Upper lobe of left lung (tissue), 6 donors: ENCODE results near the gene KCNAB3. TPM values are rescaled to one million over a fixed set of nuclear protein-coding genes. Genes with fewer than 3 reads are reported as not detected.
A peak's percentile ranks its signal among the peaks of the same experiment; 100 is the strongest.
"Not testable (repeated sequence)": the region's sequence is repeated elsewhere in the genome, so short reads cannot be mapped to it uniquely, and the experiment has no call there.

Experiments
- ATAC-seq, 2 donors: fragments of 200-7000 bp; cut with Tn5 transposase; one replicate each; pipeline ENCODE4 v1.9.1; 2022; ENCODE audit warnings: mild to moderate bottlenecking in 2 of 2, moderate library complexity in 2 of 2; ENCODE audit not compliant: low FRiP score in 2 of 2
- DNase-seq, 2 donors: peaks; one replicate each; pipeline ENCODE4 v3.0.0-alpha.2; 2019 to 2020
- H3K27ac ChIP-seq, 4 donors: fragments of 200-600 bp; sonication (generic); one replicate each; pipeline ENCODE4 v1.5.1; 2016 to 2019
- H3K27me3 ChIP-seq, 4 donors: fragments of 200-600 bp; sonication (generic); one replicate each; pipeline ENCODE4 v1.5.1; 2017 to 2019
- H3K36me3 ChIP-seq, 4 donors: fragments of 200-600 bp; sonication (generic); one replicate each; pipeline ENCODE4 v1.5.1; 2016 to 2019
- H3K4me1 ChIP-seq, 4 donors: fragments of 200-600 bp; sonication (generic); one replicate each; pipeline ENCODE4 v1.5.1; 2018 to 2019
- H3K4me3 ChIP-seq, 4 donors: fragments of 200-600 bp; sonication (generic); one replicate each; pipeline ENCODE4 v1.5.1; 2017 to 2019; ENCODE audit warnings: mild to moderate bottlenecking in 2 of 4, moderate library complexity in 1 of 4
- H3K9me3 ChIP-seq, 4 donors: fragments of 200-600 bp; sonication (generic); one replicate each; pipeline ENCODE4 v1.5.1; 2018 to 2019
- EP300 ChIP-seq, 4 donors: sonication (generic); formaldehyde crosslinking; IDR thresholded peaks; one replicate each; pipeline ENCODE4 v1.5.1; 2017; ENCODE audit warnings: antibody characterized with exemption in 4 of 4, control low read depth in 2 of 4
- POLR2A ChIP-seq, 4 donors: fragments of 450-650 bp; IDR thresholded peaks; one replicate each; pipeline ENCODE4 v1.5.1; 2016 to 2017; ENCODE audit warnings: antibody characterized with exemption in 4 of 4, mild to moderate bottlenecking in 2 of 4
- POLR2AphosphoS5 ChIP-seq, 2 donors: sonication (generic); formaldehyde crosslinking; IDR thresholded peaks; one replicate each; pipeline ENCODE4 v1.5.1; 2017; ENCODE audit warnings: antibody characterized with exemption in 2 of 2
- WGBS, 2 donors: methylation state at CpG; one replicate each; pipeline ENCODE4 v1.1.5; 2017 to 2018; 5-methylcytosine and 5-hydroxymethylcytosine counted together
- total RNA-seq, 6 donors: library from RNA; depleted of rRNA in 4 of 6; stranded (reverse); fragments of >200 nt in 4 of 6; gene quantifications; one replicate each; pipeline versions ENCODE4 v1.1.0 to v1.2.1, GENCODE V29; 2016 to 2021
- TF ChIP-seq, protein P1 (sequence below), 6 experiments: fragments of 450-650 bp in 4 of 6; fragments of 200-600 bp in 2 of 6; sonication (generic) in 2 of 6; IDR thresholded peaks; one replicate each; pipeline ENCODE4 v1.5.1; 2016 to 2019; ENCODE audit warnings: antibody characterized with exemption in 6 of 6
- donor health status: DM: no; HTN: no; CAD: no; lungs with moderate emphysema.
- donor health status: DM: no; HTN: yes; CAD: no; lungs with severe emphysema.

KCNAB3 gene
- total RNA-seq, 6 donors from 2014 or later, result 4.2 to 10.0 (median 5.7) TPM

DNA sequence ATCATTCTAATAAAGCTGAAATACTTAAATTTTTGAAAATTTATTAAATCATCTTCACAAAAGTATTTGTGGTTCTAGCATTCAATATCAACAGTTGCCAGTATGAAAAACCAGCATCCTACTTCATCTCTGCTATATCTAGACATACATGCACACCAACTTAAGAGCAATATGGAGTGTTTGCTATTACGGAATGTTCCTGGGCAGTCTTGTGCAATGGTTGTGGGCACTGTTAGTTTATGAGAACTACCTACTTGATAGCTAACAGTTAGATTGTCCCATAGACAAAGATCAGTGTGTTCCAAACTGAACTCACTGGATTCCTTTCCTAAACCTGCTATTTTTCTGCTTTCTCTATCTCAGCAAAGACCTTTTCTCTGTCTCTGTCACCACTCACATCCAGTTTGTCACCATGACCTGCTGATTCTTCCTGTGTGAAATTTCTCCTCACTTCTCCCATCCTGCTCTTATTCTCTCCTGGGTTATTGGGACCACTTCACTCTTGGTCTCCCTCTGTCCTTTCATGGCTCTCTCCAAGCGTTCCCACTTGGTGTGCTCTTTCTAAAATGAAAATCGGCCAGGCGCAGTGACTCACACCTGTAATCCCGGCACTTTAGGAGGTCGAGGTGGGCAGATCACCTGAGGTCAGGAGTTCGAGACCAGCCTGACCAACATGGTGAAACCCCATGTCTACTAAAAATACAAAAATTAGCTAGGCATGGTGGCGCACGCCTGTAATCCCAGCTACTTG lies 30.0 kb upstream of the KCNAB3 start:
- 60 to 81% methylated on average over 9 of the region's 9 CpGs for WGBS, 2 donors
- Histone ChIP-seq H3K27me3 (no peaks in the 10 kb centered on the region), H3K4me1 (peaks cover 0 to 18% (median 9%) of the 10 kb centered on the region in 4 donors), H3K4me3 (no peak overlapping the region), H3K9me3 (no peaks in the 10 kb centered on the region), H3K27ac (peak overlapping the region; percentile 55 to 88 (median 70)), H3K36me3 (no peaks in the 10 kb centered on the region)
- peak in 1 of 4 donors; percentile 48 for TF ChIP-seq POLR2A (IDR thresholded peaks at IDR 0.05)
- peak; percentile 43 to 67 for TF ChIP-seq POLR2AphosphoS5 (IDR thresholded peaks at IDR 0.05)
- TF ChIP-seq, protein P1, sequence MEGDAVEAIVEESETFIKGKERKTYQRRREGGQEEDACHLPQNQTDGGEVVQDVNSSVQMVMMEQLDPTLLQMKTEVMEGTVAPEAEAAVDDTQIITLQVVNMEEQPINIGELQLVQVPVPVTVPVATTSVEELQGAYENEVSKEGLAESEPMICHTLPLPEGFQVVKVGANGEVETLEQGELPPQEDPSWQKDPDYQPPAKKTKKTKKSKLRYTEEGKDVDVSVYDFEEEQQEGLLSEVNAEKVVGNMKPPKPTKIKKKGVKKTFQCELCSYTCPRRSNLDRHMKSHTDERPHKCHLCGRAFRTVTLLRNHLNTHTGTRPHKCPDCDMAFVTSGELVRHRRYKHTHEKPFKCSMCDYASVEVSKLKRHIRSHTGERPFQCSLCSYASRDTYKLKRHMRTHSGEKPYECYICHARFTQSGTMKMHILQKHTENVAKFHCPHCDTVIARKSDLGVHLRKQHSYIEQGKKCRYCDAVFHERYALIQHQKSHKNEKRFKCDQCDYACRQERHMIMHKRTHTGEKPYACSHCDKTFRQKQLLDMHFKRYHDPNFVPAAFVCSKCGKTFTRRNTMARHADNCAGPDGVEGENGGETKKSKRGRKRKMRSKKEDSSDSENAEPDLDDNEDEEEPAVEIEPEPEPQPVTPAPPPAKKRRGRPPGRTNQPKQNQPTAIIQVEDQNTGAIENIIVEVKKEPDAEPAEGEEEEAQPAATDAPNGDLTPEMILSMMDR (IDR thresholded peaks at IDR 0.05), result no peak
- peak in 3 of 4 donors; percentile 87 to 98 (median 93) for TF ChIP-seq EP300 (IDR thresholded peaks at IDR 0.05)
- ATAC-seq, result peak; percentile 45 to 84
- peak in 1 of 2 donors; percentile 74 for DNase-seq

DNA sequence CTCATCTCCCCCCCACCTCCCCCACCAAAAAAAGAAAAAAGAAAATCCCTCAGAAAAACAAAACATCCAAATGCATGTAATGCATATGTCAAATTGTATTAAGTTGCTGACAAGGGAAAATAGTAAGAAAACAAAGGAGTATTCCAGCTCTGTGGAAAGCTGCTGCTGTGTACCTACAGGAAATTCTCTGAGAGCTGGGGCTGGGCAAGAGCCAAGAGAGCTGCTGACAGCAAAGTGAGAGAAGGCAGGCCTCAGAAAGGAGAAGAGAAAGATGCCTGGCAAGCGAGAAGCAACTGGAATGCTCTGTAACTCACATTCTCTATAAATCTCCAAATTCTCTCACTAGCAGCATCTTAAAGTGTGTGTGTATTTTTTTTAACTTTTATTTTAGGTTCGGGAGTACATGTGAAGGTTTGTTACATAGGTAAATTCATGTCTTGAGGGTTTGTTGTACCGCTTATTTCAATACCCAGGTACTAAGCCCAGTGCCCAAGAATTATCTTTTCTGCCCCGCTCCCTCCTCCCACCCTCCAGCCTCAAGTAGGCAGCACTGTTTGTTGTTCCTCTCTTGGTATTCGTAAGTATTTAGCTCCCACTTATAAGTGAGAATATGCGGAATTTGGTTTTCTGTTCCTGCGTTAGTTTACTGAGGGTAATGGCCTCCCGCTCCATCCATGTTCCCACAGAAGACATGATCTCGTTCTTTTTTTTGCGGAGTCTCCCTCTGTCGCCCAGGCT lies 26.7 kb upstream of the KCNAB3 start:
- peak; percentile 65 to 78 for ATAC-seq

DNA sequence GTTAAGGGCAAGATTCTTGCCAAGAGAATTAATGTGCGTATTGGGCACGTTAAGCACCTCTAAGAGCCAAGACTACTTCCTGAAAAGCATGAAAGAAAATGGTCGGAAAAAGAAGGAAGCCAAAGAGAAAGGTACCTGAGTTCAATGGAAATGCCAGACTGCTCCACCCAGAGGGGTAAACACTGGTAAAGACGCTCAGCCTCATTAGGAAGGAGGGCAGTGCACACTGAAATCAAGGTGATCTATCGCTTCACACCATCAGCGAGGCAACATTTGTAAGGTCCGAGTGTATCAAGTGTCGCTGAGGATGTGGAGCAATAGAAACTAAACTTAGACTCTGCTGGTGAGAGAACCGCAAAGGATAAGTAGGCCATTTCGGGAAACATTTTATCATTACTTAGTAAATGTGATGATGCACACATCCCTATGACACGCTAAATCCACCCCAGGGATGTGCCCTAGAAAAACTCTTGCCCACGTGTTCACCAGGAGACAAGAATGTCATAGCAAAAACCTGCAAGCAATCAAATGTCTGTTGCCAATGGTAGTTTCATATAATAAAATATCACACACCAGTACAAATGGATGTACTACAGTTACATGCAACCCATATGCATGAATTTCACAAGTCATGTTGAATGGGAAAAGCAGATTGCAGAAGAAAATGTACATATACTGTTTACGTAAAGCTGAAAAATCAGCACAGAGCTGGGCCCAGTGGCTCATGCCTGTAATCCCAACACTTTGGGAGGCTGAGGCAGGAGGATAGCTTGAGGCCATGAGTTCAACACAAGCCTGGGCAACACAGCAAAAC lies 26.0 kb upstream of the KCNAB3 start:
- peak overlapping the region; percentile 0 to 70 (median 64) for H3K27ac ChIP-seq
- no peaks in the 10 kb centered on the region for H3K9me3 ChIP-seq
- no peak overlapping the region for H3K4me3 ChIP-seq
- H3K36me3 ChIP-seq, result no peaks in the 10 kb centered on the region
- H3K27me3 ChIP-seq, result no peaks in the 10 kb centered on the region
- H3K4me1 ChIP-seq, result peaks cover 0 to 22% (median 8%) of the 10 kb centered on the region in 4 donors
- 66 to 67% methylated on average over 13 of the region's 13 CpGs for WGBS, 2 donors
- ATAC-seq (peak; percentile 42 to 64), DNase-seq (no peak)
- TF ChIP-seq EP300 (IDR thresholded peaks at IDR 0.05) (no peak), POLR2A (IDR thresholded peaks at IDR 0.05) (peak in 1 of 4 donors; percentile 43)

More for the DNA sequence above, 26.7 kb upstream of the KCNAB3 start:
- TF ChIP-seq POLR2A (IDR thresholded peaks at IDR 0.05) (peak in 1 of 4 donors; percentile 31), EP300 (IDR thresholded peaks at IDR 0.05) (peak in 3 of 4 donors; percentile 67 to 92 (median 69)), POLR2AphosphoS5 (IDR thresholded peaks at IDR 0.05) (peak; percentile 29 to 45)
- TF ChIP-seq, protein P1 (IDR thresholded peaks at IDR 0.05), result no peak
- no peaks in the 10 kb centered on the region for H3K9me3 ChIP-seq
- peak overlapping the region; percentile 0 to 70 (median 64) for H3K27ac ChIP-seq
- H3K36me3 ChIP-seq, result no peaks in the 10 kb centered on the region
- H3K4me1 ChIP-seq, result peaks cover 0 to 23% (median 9%) of the 10 kb centered on the region in 4 donors
- DNase-seq, result peak in 1 of 2 donors; percentile 80
- H3K4me3 ChIP-seq, result no peak overlapping the region
- no peaks in the 10 kb centered on the region for H3K27me3 ChIP-seq
- WGBS, 2 donors, result 60 to 61% methylated on average over 11 of the region's 11 CpGs

DNA sequence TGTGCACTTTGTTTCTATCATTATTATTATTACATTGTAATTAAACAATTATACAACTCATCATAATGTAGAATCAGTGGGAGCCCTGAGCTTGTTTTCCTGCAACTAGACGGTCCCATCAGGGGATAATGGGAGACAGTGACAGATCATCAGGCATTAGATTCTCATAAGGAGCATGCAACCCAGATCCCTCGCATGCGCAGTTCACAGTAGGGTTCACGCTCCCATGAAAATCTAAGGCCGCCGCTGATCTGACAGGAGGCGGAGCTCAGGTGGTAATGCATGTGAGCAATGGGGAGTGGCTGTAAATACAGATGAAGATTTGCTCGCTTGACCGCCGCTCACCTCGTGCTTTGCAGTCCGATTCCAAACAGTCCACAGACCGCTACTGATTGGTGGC lies 23.6 kb upstream of the KCNAB3 start:
- WGBS, 2 donors, result 93 to 96% methylated on average over 13 of the region's 13 CpGs
- H3K4me1 ChIP-seq, result peaks cover 0 to 13% (median 4%) of the 10 kb centered on the region in 4 donors
- not testable (repeated sequence) for H3K9me3 ChIP-seq, ATAC-seq, DNase-seq, H3K27me3 ChIP-seq
- H3K27ac ChIP-seq, result peak overlapping the region in 2 of 4 donors; percentile 67 to 81
- peak overlapping the region in 2 of 4 donors; percentile 15 to 29 for H3K4me3 ChIP-seq
- peaks cover 9 to 17% (median 14%) of the 10 kb centered on the region in 4 donors for H3K36me3 ChIP-seq

DNA sequence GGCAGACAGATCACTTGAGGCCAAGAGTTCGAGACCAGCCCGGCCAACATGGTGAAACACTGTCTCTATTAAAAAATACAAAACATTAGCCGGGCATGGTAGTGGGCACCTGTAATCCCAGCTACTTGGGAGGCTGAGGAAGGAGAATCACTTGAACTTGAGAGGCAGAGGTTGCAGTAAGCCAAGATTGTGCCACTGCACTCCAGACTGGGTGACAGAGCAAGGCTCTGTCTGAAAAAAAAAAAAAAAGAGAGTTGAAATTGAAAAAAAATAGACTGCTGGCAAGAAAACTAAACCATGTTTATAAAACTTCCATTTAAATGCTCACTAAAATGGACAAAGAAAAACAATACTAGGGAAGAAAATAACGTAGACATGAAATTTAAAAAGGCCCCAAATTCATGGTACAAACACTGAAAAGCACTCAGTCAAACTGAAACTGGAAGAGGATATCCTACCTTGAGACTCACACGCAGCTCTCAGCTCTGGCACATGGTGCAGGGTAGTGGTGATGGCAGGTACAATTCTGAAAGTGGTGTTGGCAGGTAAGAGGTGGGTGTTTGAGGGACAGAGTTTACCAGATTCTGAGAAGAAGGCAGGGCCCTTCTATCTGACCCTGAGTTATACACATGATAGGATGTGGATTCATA lies 21.6 kb upstream of the KCNAB3 start:
- WGBS, 2 donors, result 50 to 60% methylated on average over 5 of the region's 5 CpGs
- no peak for TF ChIP-seq EP300 (IDR thresholded peaks at IDR 0.05)
- TF ChIP-seq, protein P1 (IDR thresholded peaks at IDR 0.05), result no peak
- TF ChIP-seq POLR2AphosphoS5 (IDR thresholded peaks at IDR 0.05), result no peak
- no peak for TF ChIP-seq POLR2A (IDR thresholded peaks at IDR 0.05)
- peak overlapping the region; percentile 15 to 81 (median 52) for H3K27ac ChIP-seq
- ATAC-seq (peak in 1 of 2 donors; percentile 57), DNase-seq (no peak)
- peaks cover 0 to 13% (median 4%) of the 10 kb centered on the region in 4 donors for H3K4me1 ChIP-seq
- H3K4me3 ChIP-seq, result peak overlapping the region in 2 of 4 donors; percentile 15 to 29
- H3K36me3 ChIP-seq, result peaks cover 23 to 37% (median 28%) of the 10 kb centered on the region in 4 donors
- H3K27me3 ChIP-seq, result no peaks in the 10 kb centered on the region
- no peaks in the 10 kb centered on the region for H3K9me3 ChIP-seq
